Measurements from ENCODE around the gene KIF12. TPM values are rescaled to one million over a fixed set of nuclear protein-coding genes. Genes with fewer than 3 reads are reported as not detected.

KIF12 gene
- total and polyA plus RNA-seq, 2 of the 8 experiments (the other 6 are each of a cell fraction or from before 2014, with no cell fraction given): 2.9 to 3.9 TPM

- TF ChIP-seq USF2 (IDR thresholded peaks at IDR 0.05; ENCODE audit: low read length) (no peak), RXRA (IDR thresholded peaks at IDR 0.05; ENCODE audit: insufficient read depth, low read depth, low read length) (no peak), EP300 (IDR thresholded peaks at IDR 0.05; ENCODE audit: borderline replicate concordance in 1 of 2, low read depth in 2 of 2, low read length in 2 of 2) (no peak), GTF2F1 (IDR thresholded peaks at IDR 0.05; ENCODE audit: borderline replicate concordance, low read depth, low read length) (no peak), KDM1A (IDR thresholded peaks at IDR 0.05; ENCODE audit: borderline replicate concordance, low read length) (no peak)
These were observed 52.2 kb downstream of the KIF12 start (continued) for GRCh38 chr9:114046875-114047274.

Measured in H1 (cell line).